Hepatocyte (in vitro differentiated cells): ENCODE data around the gene HS1BP3. TPM values are rescaled to one million over a fixed set of nuclear protein-coding genes. Genes with fewer than 3 reads are reported as not detected.

ENCODE experiments used
- DNase-seq: peaks from one replicate; pipeline ENCODE4 v3.0.0-alpha.2; 2016; ENCODE audit warnings: low spot score
- H2AFZ ChIP-seq: fragments of 200-600 bp; sonication (generic); 2 replicates; pipeline ENCODE4 v1.6.0; 2016; ENCODE audit warnings: antibody characterized with exemption, mild to moderate bottlenecking
- H3K27ac ChIP-seq: fragments of 200-600 bp; sonication (generic); 2 replicates; pipeline ENCODE4 v1.5.1; 2016; ENCODE audit warnings: mild to moderate bottlenecking
- H3K27me3 ChIP-seq: fragments of 200-600 bp; sonication (generic); 2 replicates; pipeline ENCODE4 v1.6.1; 2016
- H3K36me3 ChIP-seq: fragments of 200-600 bp; sonication (generic); replicated peaks from 2 replicates; pipeline ENCODE4 v1.5.1; 2016; ENCODE audit warnings: low read depth; ENCODE audit not compliant: insufficient read depth
- H3K4me1 ChIP-seq: fragments of 200-600 bp; sonication (generic); 2 replicates; pipeline ENCODE4 v1.5.1; 2016; ENCODE audit warnings: mild to moderate bottlenecking, moderate library complexity; ENCODE audit not compliant: insufficient read depth
- H3K4me2 ChIP-seq: fragments of 200-600 bp; sonication (generic); 2 replicates; pipeline ENCODE4 v1.6.0; 2016
- H3K4me3 ChIP-seq: fragments of 200-600 bp; sonication (generic); 2 replicates; pipeline ENCODE4 v1.5.1; 2016; ENCODE audit warnings: mild to moderate bottlenecking
- H3K79me2 ChIP-seq: fragments of 200-600 bp; sonication (generic); 2 replicates; pipeline ENCODE4 v1.6.0; 2017; ENCODE audit warnings: mild to moderate bottlenecking
- H3K9me2 ChIP-seq: fragments of 200-600 bp; sonication (generic); replicated peaks from 2 replicates; pipeline ENCODE4 v1.6.0; 2017; ENCODE audit warnings: mild to moderate bottlenecking; ENCODE audit not compliant: insufficient read depth
- H3K9me3 ChIP-seq: fragments of 200-600 bp; sonication (generic); 2 replicates; pipeline ENCODE4 v1.5.1; 2016; ENCODE audit warnings: low read depth, mild to moderate bottlenecking
- H4K20me1 ChIP-seq: fragments of 200-600 bp; sonication (generic); 2 replicates; pipeline ENCODE4 v1.6.0; 2016; ENCODE audit warnings: mild to moderate bottlenecking; ENCODE audit not compliant: insufficient read depth, poor library complexity, severe bottlenecking
- EZH2 ChIP-seq: fragments of 200-600 bp; sonication (generic); IDR thresholded peaks from 2 replicates; pipeline ENCODE4 v1.6.1; 2016; ENCODE audit warnings: antibody characterized with exemption, mild to moderate bottlenecking, borderline replicate concordance
- EZH2phosphoT487 ChIP-seq: fragments of 200-600 bp; sonication (generic); IDR thresholded peaks from one replicate; pipeline ENCODE4 v1.6.1; 2018; ENCODE audit warnings: antibody characterized with exemption, mild to moderate bottlenecking, low read depth, moderate library complexity; ENCODE audit not compliant: unreplicated experiment, severe bottlenecking
- WGBS: methylation state at CpG from one replicate; pipeline ENCODE4 v1.1.6; 2016; ENCODE audit warnings: low lambda C conversion rate; ENCODE audit errors: missing lambda C conversion rate; 5-methylcytosine and 5-hydroxymethylcytosine counted together
- polyA plus RNA-seq: library from polyadenylated mRNA; unstranded; fragments of >200 nt; fragmentation: Nextera tagmentation; extraction: Ambion mirVana; gene quantifications from 2 replicates; pipeline ENCODE4 v1.2.1, GENCODE V29; 2016
- total RNA-seq: library from RNA; depleted of rRNA; stranded (reverse); fragments of >200 nt; gene quantifications from 2 replicates; pipeline ENCODE4 v1.2.3, GENCODE V29; 2014
- TF ChIP-seq, protein P1 (sequence below): fragments of 200-600 bp; sonication (generic); IDR thresholded peaks from 2 replicates; pipeline ENCODE4 v1.5.1; 2016; ENCODE audit warnings: antibody characterized with exemption, mild to moderate bottlenecking; ENCODE audit not compliant: poor library complexity

HS1BP3 gene
- total and polyA plus RNA-seq, 2 experiments from 2014 or later: 26.8 to 29.6 TPM

DNA sequence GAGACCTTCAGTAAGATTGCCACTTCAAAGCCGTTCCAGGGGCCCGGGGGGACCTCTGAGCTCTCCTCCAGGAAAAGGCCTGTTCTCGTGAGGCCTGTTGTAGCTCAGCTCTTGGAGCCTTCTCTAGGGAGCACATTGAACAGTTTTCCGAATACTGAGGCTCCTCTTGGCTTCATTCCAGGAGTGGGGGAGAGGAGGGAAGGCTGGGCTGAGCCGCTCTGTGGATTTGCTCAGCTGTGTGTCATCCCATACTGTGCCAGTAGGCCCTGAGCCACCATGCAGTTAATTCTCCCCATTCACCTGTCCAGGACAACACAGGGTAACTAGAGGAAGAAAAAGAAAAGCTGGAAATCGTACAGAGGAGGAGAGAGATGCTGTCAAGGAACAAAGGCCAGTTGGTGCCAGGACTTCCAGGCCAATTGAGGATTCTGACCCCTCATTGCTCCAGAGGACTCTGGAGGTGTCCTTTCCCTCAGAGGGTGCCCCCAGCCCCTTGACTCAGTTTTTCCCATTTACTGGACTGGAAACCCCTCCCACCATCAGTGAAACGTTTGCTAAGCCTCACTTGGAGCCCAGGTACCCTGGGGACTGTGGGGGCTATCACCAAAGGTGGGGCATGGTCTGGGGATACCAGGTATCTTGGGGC lies 41.4 kb downstream of the HS1BP3 start:
- no peak overlapping the region for H3K27ac ChIP-seq
- H3K79me2 ChIP-seq: no peaks in the 10 kb centered on the region
- DNase-seq: peak; percentile 62
- peaks cover 10% of the 10 kb centered on the region for H3K4me1 ChIP-seq
- H4K20me1 ChIP-seq: no peaks in the 10 kb centered on the region
- H3K4me3 ChIP-seq: no peak overlapping the region
- no peaks in the 10 kb centered on the region for H3K27me3 ChIP-seq
- no peaks in the 10 kb centered on the region for H3K9me2 ChIP-seq
- peaks cover 4% of the 10 kb centered on the region for H3K9me3 ChIP-seq
- H3K4me2 ChIP-seq: no peak overlapping the region
- 62% methylated on average over 7 of the region's 7 CpGs for WGBS
- H3K36me3 ChIP-seq: no peaks in the 10 kb centered on the region
- TF ChIP-seq, protein P1, sequence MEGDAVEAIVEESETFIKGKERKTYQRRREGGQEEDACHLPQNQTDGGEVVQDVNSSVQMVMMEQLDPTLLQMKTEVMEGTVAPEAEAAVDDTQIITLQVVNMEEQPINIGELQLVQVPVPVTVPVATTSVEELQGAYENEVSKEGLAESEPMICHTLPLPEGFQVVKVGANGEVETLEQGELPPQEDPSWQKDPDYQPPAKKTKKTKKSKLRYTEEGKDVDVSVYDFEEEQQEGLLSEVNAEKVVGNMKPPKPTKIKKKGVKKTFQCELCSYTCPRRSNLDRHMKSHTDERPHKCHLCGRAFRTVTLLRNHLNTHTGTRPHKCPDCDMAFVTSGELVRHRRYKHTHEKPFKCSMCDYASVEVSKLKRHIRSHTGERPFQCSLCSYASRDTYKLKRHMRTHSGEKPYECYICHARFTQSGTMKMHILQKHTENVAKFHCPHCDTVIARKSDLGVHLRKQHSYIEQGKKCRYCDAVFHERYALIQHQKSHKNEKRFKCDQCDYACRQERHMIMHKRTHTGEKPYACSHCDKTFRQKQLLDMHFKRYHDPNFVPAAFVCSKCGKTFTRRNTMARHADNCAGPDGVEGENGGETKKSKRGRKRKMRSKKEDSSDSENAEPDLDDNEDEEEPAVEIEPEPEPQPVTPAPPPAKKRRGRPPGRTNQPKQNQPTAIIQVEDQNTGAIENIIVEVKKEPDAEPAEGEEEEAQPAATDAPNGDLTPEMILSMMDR: no peak
- TF ChIP-seq EZH2 (no peak), EZH2phosphoT487 (no peak)
- no peak overlapping the region for H2AFZ ChIP-seq

DNA sequence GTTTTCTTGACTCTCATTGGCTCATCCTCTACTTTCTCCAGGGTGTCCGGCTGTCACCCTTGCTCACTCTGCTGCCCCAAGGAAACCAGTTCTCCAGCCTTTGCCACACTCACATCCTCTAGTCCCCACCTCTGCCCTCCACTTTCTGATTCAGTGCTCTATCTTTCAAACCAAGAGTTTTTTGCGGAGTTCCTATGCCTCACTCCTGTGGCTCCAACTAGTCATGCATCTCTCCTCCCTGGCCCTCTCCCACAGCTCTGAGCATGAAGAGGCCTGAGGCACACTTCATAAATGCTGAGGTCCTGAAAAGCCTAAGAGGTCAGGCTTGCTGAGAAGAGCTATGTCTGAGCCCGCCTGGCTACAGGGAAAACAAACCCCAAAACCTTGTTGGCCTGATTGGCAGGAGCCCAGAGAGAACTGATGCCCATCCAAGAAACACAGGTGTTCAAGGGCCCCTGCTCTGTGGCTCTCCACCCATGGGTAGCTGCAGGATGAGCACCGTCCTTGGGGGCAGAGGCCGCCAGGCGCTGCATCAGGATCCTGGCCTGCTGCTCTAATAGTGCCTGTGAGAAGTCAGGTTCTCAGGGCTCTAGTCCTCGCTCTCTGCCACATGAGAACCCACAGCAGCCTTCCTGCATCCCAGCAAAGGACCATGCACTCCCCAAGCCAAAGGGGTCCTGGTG lies 42.1 kb downstream of the HS1BP3 start:
- Histone ChIP-seq H3K9me2 (no peaks in the 10 kb centered on the region), H3K79me2 (no peaks in the 10 kb centered on the region), H3K27me3 (no peaks in the 10 kb centered on the region), H3K4me3 (no peak overlapping the region), H2AFZ (no peak overlapping the region), H3K36me3 (no peaks in the 10 kb centered on the region), H3K9me3 (peaks cover 4% of the 10 kb centered on the region), H3K4me2 (no peak overlapping the region), H3K4me1 (peaks cover 4% of the 10 kb centered on the region), H4K20me1 (no peaks in the 10 kb centered on the region), H3K27ac (no peak overlapping the region)
- TF ChIP-seq, protein P1: no peak
- no peak for DNase-seq
- 98% methylated on average over 7 of the region's 7 CpGs for WGBS

DNA sequence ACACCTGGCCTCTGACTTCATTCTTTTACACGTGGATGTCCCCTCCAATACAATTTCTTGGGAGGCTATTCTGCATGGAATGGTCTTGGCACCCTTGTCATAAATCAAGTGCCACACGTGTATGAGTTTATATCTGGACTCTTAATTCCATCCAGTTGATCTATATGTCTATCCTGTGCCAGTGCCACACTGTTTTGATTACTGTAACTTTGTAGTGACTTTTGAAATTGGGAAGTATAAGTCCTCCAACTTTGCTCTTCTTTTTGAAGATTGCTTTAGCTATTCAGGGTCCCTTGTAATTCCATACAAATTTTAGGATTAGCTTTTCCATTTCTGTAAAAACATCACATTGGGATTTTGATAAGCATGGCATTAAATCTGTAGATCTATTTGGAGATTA lies 43.5 kb downstream of the HS1BP3 start:
- no peaks in the 10 kb centered on the region for H3K36me3 ChIP-seq
- 84% methylated on average over 2 of the region's 2 CpGs for WGBS
- peaks cover 4% of the 10 kb centered on the region for H3K9me3 ChIP-seq
- no peak overlapping the region for H3K4me3 ChIP-seq
- TF ChIP-seq EZH2phosphoT487: no peak
- TF ChIP-seq, protein P1: no peak
- TF ChIP-seq EZH2: no peak
- no peaks in the 10 kb centered on the region for H3K9me2 ChIP-seq
- H3K27me3 ChIP-seq: no peaks in the 10 kb centered on the region
- H3K27ac ChIP-seq: no peak overlapping the region
- H3K79me2 ChIP-seq: no peaks in the 10 kb centered on the region
- H2AFZ ChIP-seq: no peak overlapping the region
- H4K20me1 ChIP-seq: no peaks in the 10 kb centered on the region
- H3K4me1 ChIP-seq: peaks cover 4% of the 10 kb centered on the region
- DNase-seq: no peak
- H3K4me2 ChIP-seq: no peak overlapping the region
